WTC11 (cell line): ENCODE data around the gene CFAP74. TPM values are rescaled to one million over a fixed set of nuclear protein-coding genes. Genes with fewer than 3 reads are reported as not detected.

ENCODE experiments used
- ATAC-seq: fragments of 200-7000 bp; cut with Tn5 transposase; 2 replicates; pipeline ENCODE4 v1.10.0; 2021; ENCODE audit warnings: mild to moderate bottlenecking, moderate library complexity
- CTCF ChIA-PET: fragments of 300-600 bp; sonication (Branson Sonifier 250); formaldehyde crosslinking; loops from one replicate; lab custom pipeline; 2021; ENCODE audit warnings: antibody characterized with exemption; lab: Charles Lee
- POLR2A ChIA-PET: fragments of 350-600 bp; sonication (Branson Sonifier 250); formaldehyde crosslinking; loops from one replicate; lab custom pipeline; 2021; ENCODE audit warnings: antibody characterized with exemption; lab: Charles Lee
- DNase-seq: peaks from one replicate; pipeline ENCODE4 v3.0.0; 2021; ENCODE audit warnings: low spot score
- H3K27ac Mint-ChIP-seq: 2 replicates; pipeline ENCODE4 v1.8.0; 2021; ENCODE audit warnings: mixed read lengths
- H3K27me3 Mint-ChIP-seq: 2 replicates; pipeline ENCODE4 v1.8.0; 2021; ENCODE audit warnings: low read depth, mild to moderate bottlenecking, moderate library complexity, mixed read lengths
- H3K36me3 Mint-ChIP-seq: 2 replicates; pipeline ENCODE4 v1.8.0; 2021; ENCODE audit warnings: mixed read lengths
- H3K4me1 Mint-ChIP-seq: 2 replicates; pipeline ENCODE4 v1.8.0; 2022; ENCODE audit warnings: mixed read lengths
- H3K4me3 Mint-ChIP-seq: 2 replicates; pipeline ENCODE4 v1.8.0; 2021; ENCODE audit warnings: mild to moderate bottlenecking, moderate library complexity, mixed read lengths
- H3K9me3 Mint-ChIP-seq: 2 replicates; pipeline ENCODE4 v1.8.0; 2021; ENCODE audit warnings: mixed read lengths
- AR ChIP-seq: fragments of 250-450 bp; sonication (Bioruptor Pico); IDR thresholded peaks from 2 replicates; pipeline ENCODE4 v1.9.0; 2021; ENCODE audit warnings: mild to moderate bottlenecking
- ATF1 ChIP-seq: sonication (generic); formaldehyde crosslinking; IDR thresholded peaks from 2 replicates; pipeline ENCODE4 v1.8.1; 2023; ENCODE audit warnings: mild to moderate bottlenecking, moderate library complexity, missing genetic modification reagents
- ATF3 ChIP-seq: sonication (generic); formaldehyde crosslinking; conservative IDR thresholded peaks from 2 replicates; pipeline ENCODE4 v1.8.1; 2022; ENCODE audit warnings: mild to moderate bottlenecking, missing genetic modification reagents
- E2F4 ChIP-seq: sonication (generic); formaldehyde crosslinking; IDR thresholded peaks from 2 replicates; pipeline ENCODE4 v1.8.1; 2022; ENCODE audit warnings: low read depth, mild to moderate bottlenecking, moderate library complexity, missing genetic modification reagents, borderline replicate concordance
- ETV6 ChIP-seq: sonication (generic); formaldehyde crosslinking; IDR thresholded peaks from 2 replicates; pipeline ENCODE4 v1.8.1; 2022; ENCODE audit warnings: mild to moderate bottlenecking, missing genetic modification reagents
- FOXJ3 ChIP-seq: sonication (generic); formaldehyde crosslinking; IDR thresholded peaks from 2 replicates; pipeline ENCODE4 v1.9.0; 2021; ENCODE audit warnings: missing genetic modification reagents, mild to moderate bottlenecking, borderline replicate concordance
- IRF2 ChIP-seq: sonication (generic); formaldehyde crosslinking; IDR thresholded peaks from 2 replicates; pipeline ENCODE4 v1.8.0; 2022; ENCODE audit warnings: low read depth, missing genetic modification reagents, borderline replicate concordance
- JAZF1 ChIP-seq: fragments of 250-450 bp; sonication (Bioruptor Pico); IDR thresholded peaks from 2 replicates; pipeline ENCODE4 v1.9.0; 2021; ENCODE audit warnings: moderate library complexity, mild to moderate bottlenecking, inconsistent platforms
- KAT7 ChIP-seq: sonication (generic); formaldehyde crosslinking; IDR thresholded peaks from 2 replicates; pipeline ENCODE4 v1.8.1; 2023; ENCODE audit warnings: missing genetic modification reagents, mild to moderate bottlenecking, borderline replicate concordance
- SMAD3 ChIP-seq: sonication (generic); formaldehyde crosslinking; IDR thresholded peaks from 2 replicates; pipeline ENCODE4 v1.8.0; 2022; ENCODE audit warnings: missing genetic modification reagents, mild to moderate bottlenecking, borderline replicate concordance
- SOX15 ChIP-seq: fragments of 250-450 bp; sonication (Bioruptor Pico); IDR thresholded peaks from 2 replicates; pipeline ENCODE4 v1.9.0; 2021; ENCODE audit warnings: mild to moderate bottlenecking
- TCF7 ChIP-seq: sonication (generic); formaldehyde crosslinking; IDR thresholded peaks from 2 replicates; pipeline ENCODE4 v1.8.0; 2022; ENCODE audit warnings: mild to moderate bottlenecking, low read depth, missing genetic modification reagents, moderate library complexity
- TEAD1 ChIP-seq: sonication (generic); formaldehyde crosslinking; IDR thresholded peaks from 2 replicates; pipeline ENCODE4 v1.8.0; 2022; ENCODE audit warnings: mild to moderate bottlenecking, missing genetic modification reagents
- ZNF396 ChIP-seq: fragments of 250-450 bp; sonication (Bioruptor Pico); IDR thresholded peaks from 2 replicates; pipeline ENCODE4 v1.8.0; 2021; ENCODE audit warnings: mild to moderate bottlenecking, moderate library complexity, borderline replicate concordance
- ZNF532 ChIP-seq: fragments of 250-450 bp; sonication (Bioruptor Pico); IDR thresholded peaks from 2 replicates; pipeline ENCODE4 v1.9.0; 2021; ENCODE audit warnings: mild to moderate bottlenecking, borderline replicate concordance
- ZNF671 ChIP-seq: fragments of 250-450 bp; sonication (Bioruptor Pico); IDR thresholded peaks from 2 replicates; pipeline ENCODE4 v1.8.0; 2021; ENCODE audit warnings: mild to moderate bottlenecking
- total RNA-seq: library from RNA; stranded (reverse); gene quantifications from 3 replicates; pipeline ENCODE4 v1.2.3, GENCODE V29; 2021
- TF ChIP-seq, protein P1 (sequence below): sonication (generic); formaldehyde crosslinking; IDR thresholded peaks from 2 replicates; pipeline ENCODE4 v1.8.1; 2022; ENCODE audit warnings: missing genetic modification reagents, borderline replicate concordance

CFAP74 gene
- total RNA-seq, 1 experiment from 2014 or later: 0.35 TPM

GRCh38 chr1:1924849-1925248 is 78.7 kb downstream of the CFAP74 start:
- TF ChIP-seq TEAD1 (CRISPR knock-in tag) (no peak), KAT7 (CRISPR knock-in tag) (no peak), E2F4 (CRISPR knock-in tag) (no peak), SOX15 (CRISPR knock-in tag) (no peak), AR (CRISPR knock-in tag) (no peak), SMAD3 (CRISPR knock-in tag) (no peak), IRF2 (CRISPR knock-in tag) (no peak), ATF3 (no peak), ZNF532 (no peak), TCF7 (CRISPR knock-in tag) (no peak), ETV6 (no peak), ATF1 (CRISPR knock-in tag) (no peak), ZNF671 (CRISPR knock-in tag) (no peak), FOXJ3 (CRISPR knock-in tag) (no peak), JAZF1 (CRISPR knock-in tag) (no peak), ZNF396 (CRISPR knock-in tag) (no peak)
- TF ChIP-seq, protein P1, sequence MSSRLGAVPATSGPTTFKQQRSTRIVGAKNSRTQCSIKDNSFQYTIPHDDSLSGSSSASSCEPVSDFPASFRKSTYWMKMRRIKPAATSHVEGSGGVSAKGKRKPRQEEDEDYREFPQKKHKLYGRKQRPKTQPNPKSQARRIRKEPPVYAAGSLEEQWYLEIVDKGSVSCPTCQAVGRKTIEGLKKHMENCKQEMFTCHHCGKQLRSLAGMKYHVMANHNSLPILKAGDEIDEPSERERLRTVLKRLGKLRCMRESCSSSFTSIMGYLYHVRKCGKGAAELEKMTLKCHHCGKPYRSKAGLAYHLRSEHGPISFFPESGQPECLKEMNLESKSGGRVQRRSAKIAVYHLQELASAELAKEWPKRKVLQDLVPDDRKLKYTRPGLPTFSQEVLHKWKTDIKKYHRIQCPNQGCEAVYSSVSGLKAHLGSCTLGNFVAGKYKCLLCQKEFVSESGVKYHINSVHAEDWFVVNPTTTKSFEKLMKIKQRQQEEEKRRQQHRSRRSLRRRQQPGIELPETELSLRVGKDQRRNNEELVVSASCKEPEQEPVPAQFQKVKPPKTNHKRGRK (CRISPR knock-in tag): no peak
- ChIA-PET CTCF (interaction anchor here (0.6 to 3.4 kb wide), 5 partner anchors 13 to 296 kb away, joined by 3 to 23 read pairs (median 5); no protein-coding TSS in a partner anchor), POLR2A (no interaction called here)
- H3K27me3 Mint-ChIP-seq: no peaks in the 10 kb centered on the region
- no peaks in the 10 kb centered on the region for H3K4me1 Mint-ChIP-seq
- no peak overlapping the region for H3K27ac Mint-ChIP-seq
- no peak overlapping the region for H3K4me3 Mint-ChIP-seq
- H3K36me3 Mint-ChIP-seq: no peaks in the 10 kb centered on the region
- peaks cover 4% of the 10 kb centered on the region for H3K9me3 Mint-ChIP-seq
- DNase-seq (no peak), ATAC-seq (no peak)
